CD1c-positive myeloid dendritic cell (primary cell): Measurements from ENCODE around the gene MAGEA3.
"Not testable (repeated sequence)": the region's sequence is repeated elsewhere in the genome, so short reads cannot be mapped to it uniquely, and the experiment has no call there.

Source experiments
- DNase-seq: peaks from one replicate; pipeline ENCODE4 v3.0.0-alpha.2; 2016; ENCODE audit errors: extremely low spot score

The MAGEA3 gene, protein sequence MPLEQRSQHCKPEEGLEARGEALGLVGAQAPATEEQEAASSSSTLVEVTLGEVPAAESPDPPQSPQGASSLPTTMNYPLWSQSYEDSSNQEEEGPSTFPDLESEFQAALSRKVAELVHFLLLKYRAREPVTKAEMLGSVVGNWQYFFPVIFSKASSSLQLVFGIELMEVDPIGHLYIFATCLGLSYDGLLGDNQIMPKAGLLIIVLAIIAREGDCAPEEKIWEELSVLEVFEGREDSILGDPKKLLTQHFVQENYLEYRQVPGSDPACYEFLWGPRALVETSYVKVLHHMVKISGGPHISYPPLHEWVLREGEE

DNA sequence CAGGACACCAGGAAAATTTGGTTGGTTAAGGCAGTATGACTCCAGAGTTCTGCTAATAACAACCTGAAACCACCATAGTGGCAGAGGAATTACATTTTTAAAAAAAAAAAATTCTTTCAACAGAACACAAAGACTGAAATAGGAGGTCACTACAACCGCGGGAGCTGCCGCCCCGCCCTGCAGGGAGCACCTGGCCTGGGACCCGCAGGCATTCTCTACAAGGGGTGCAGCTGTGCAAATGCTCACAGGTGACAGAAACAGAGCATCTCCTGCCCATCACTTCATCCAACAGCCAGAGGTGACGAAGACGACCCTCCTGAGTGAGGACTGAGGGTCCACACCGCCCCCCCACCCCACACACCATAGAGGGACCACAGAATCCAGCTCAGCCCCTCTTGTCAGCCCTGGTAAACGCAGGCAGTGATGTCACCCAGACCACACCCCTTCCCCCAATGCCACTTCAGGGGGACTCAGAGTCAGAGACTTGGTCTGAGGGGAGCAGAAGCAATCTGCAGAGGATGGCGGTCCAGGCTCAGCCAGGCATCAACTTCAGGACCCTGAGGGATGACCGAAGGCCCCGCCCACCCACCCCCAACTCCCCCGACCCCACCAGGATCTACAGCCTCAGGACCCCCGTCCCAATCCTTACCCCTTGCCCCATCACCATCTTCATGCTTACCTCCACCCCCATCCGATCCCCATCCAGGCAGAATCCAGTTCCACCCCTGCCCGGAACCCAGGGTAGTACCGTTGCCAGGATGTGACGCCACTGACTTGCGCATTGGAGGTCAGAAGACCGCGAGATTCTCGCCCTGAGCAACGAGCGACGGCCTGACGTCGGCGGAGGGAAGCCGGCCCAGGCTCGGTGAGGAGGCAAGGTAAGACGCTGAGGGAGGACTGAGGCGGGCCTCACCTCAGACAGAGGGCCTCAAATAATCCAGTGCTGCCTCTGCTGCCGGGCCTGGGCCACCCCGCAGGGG is at the start of gene MAGEA3:
MAGEA3 (plus strand) TSS at position 843 of the 980 bp plus-strand sequence. CDS start 2,039 bp downstream, outside the sequence.
- not testable (repeated sequence) for DNase-seq

DNA sequence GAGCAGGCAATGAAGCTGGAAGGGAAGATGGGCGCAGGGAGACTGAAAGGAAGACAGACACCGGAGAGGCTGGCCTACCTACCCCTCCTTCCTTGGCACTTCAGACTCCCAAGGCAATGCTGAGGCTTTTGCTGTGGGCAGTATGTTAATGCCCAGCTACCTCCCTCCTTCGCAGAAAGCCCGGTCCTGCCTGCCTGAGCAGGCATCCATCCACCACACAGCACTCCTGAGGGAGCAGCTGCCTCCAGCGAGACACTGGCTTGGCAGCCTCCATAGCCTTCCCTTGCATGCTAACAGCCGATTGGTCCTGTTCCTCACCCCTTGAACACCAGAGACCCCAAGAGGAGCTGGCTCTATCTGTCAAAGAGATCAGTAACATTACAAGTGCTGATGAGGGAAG is 46.5 kb upstream of the MAGEA3 start:
- no peak for DNase-seq

DNA sequence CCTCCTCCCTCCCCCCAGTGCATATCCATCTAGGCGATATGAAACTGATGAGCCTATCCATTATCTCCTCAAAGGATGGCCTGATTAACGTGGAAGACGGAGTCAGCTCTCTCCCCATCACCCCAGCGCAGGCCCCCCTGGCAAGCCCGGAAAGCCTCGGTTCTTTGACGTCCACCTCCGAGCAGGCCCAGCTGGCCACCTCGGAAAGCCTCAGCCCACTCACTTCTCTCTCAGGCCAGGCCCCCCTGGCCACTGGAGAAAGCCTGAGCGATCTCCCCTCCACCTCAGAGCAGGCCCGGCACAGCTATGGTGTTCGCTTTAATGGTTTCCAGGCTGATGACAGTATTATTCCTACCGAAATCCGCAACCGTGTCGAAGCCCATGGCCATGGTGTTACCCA is 46.1 kb upstream of the MAGEA3 start:
- no peak for DNase-seq

DNA sequence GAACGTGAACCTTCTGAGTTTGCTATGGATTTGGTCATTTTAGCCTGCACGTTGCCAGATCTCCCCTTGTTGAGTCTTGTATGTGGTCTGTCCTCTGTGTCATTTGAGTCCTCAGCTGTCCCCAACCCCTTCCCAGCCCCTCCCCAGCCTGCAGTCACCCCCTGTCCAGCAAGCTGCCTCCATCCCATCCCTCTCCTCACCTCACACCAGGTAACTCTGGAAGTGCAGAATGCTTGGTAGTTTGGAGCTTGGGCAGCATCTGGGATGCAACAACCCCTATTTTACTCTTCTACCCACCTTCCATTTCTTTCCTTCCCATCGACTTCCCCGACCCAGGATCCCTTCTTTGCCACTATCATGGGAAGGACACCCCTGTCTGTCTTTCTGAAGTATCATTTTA is 42.5 kb upstream of the MAGEA3 start:
- DNase-seq, result no peak

DNA sequence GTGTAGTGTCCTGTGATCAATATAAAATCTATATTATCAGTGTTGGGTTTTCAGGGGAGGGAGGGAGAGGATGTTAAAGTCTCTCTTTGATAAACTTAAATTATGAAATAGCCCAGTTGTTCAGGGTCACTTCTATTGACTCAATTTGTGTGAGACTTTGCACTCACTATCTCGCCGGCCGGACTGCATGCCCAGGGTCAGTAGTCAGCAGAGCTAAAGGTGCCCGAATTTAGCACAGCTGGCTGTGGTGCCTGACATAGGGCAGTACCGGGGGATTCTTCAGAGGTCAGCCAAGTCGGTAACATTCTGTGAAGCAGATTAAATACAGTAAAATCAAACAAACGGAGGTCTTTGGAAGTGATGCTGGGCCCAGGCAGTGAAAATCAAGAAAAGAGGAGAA is 41.7 kb upstream of the MAGEA3 start:
- no peak for DNase-seq

DNA sequence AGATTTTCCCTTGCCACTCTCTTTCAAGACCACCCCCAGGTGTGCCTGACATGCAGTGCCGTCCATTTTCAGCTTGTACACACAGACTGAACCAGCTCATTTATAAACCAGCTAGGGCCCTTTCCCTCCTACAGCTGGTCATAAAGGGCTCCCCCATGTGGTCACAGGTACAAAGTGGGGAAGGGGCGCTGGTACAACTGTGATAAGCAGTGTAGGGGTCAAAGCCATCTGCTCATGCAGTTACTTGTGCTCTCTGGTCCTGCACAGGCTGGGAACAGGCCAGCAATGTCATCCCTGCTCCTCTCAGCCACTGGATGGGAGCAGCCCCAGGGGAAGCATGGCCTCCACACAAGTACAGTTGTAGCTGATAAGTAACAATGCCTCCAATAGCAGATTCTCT is 40.3 kb upstream of the MAGEA3 start:
- no peak for DNase-seq

DNA sequence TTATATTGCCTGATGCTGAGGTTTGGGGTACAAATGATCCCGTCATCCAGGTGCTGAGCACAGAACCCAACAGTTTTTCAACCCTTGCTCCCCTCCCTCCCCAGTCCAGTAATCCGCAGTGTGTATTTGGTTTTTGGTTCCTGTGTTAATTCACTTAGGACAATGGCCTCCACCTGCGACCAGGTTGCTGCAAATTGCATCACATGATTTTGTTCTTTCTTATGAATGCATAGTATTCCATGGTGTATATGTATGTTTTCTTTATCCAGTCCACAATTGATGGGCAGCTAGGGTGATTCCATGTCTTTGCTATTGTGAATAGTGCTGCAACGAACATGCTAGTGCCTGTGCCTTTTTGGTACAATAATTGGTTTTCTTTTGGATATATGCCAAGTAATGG is 35.5 kb upstream of the MAGEA3 start:
- no peak for DNase-seq

DNA sequence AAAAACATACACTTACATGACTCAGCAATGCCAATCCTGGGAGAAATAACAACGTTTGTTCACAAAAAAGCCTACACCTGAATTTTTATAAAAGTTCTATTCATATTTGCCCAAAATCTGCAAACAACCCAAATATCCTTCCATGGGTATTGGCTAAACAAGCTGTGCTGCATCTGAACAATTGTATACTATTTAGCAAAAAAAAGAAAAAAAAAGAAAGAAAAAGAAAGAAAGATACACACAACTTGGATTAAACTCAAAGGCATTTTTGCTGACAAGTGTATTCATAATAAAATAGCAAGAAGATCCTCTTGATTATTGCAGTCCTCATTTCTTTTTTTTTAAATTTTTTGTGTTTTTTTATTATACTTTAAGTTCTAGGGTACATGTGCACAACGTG is 24.5 kb upstream of the MAGEA3 start:
- no peak for DNase-seq

DNA sequence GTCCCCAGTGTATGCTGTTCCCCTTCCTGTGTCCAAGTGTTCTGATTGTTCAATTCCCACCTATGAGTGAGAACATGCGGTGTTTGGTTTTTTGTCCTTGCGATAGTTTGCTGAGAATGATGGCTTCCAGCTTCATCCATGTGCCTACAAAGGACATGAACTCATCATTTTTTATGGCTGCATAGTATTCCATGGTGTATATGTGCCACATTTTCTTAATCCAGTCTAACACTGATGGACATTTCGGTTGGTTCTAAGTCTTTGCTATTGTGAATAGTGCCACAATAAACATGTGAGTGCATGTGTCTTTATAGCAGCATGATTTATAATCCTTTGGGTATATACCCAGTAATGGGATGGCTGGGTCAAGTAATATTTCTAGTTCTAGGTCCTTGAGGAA is 23.9 kb upstream of the MAGEA3 start:
- not testable (repeated sequence) for DNase-seq

DNA sequence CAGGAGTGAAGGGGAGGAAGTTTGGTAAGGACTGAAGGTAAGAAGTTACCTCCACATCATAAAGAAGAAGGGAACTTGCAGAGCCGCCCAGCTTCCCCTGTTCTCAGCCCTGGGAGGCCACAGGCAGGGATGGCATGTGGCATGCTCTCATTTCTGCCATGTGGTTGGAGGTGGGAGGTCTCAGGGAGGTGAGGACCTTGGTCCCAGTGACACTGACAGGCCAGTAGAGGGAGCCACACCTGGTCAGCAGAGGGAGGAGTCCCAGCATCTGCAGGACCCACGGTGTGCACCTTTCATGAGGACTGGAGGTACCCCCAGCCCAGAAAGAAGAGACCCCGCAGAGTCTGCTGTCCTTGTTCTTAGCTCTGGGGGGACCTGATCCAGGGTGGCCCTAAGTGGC is 17.6 kb upstream of the MAGEA3 start:
- not testable (repeated sequence) for DNase-seq

DNA sequence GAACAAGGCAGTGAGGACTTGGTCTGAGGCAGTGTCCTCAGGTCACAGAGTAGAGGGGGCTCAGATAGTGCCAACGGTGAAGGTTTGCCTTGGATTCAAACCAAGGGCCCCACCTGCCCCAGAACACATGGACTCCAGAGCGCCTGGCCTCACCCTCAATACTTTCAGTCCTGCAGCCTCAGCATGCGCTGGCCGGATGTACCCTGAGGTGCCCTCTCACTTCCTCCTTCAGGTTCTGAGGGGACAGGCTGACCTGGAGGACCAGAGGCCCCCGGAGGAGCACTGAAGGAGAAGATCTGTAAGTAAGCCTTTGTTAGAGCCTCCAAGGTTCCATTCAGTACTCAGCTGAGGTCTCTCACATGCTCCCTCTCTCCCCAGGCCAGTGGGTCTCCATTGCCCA is 1.8 kb downstream of the MAGEA3 start:
- DNase-seq, result not testable (repeated sequence)

DNA sequence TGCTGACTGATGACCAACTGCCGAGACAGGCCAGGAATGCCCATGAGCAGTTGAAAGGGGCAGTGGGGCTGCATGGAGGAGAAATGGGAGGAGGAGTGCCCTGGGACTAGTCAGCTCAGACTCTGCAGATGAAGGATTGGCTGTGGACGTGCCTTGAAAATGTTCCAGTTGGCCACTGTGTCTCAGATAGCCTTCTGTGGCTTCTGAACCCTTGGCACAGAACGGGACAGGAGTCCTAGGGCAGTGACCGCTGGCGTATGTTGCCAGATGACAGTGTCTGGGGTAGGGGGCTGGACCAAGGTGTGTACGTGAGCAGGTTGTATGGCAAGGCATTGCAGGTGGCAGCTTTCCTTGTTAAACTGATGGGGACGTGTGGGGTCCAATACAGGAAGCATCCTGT is 7.9 kb downstream of the MAGEA3 start:
- DNase-seq, result not testable (repeated sequence)

DNA sequence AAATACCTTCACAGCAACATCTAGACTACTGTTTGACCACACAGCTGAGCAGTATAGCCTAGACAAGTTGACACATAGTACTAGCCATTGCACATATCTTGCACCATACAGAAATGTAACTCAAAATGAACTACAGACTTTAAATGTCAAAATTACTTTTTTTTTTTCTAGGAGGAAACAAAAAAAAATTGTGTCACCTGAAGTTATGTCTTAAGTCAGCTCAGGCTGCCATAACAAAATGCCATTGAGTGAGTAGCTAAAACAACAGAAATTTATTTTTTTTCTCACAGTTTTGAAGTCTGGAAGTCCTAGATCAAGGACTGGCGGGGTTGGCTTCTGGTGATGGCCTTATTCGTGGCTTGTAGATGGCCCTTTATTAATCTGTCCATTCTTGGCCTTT is 10.6 kb downstream of the MAGEA3 start, which contains the start of gene CSAG2:
CSAG2 (minus strand) TSS at position 101 of the 400 bp plus-strand sequence. CDS start 161 bp downstream, outside the sequence.
- DNase-seq, result not testable (repeated sequence)

DNA sequence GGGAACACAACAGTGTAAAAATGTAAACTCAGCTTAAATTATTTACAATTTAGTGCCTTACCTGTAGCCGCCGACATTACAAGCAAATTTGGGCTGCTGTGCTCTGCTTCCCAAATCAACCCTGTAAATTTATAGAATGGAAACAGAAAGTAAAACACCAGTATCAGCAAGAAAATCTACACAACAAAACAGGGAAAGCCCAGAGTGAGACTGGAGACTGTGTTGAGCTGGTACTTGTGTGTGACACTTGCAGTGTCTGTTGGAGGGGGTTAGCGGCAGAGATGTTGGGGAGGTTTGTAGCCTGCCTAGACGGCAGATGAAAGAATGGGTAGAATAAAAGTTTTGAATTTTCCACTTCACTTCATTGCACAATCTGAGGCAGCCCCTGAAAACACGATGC is 14.6 kb downstream of the MAGEA3 start:
- not testable (repeated sequence) for DNase-seq

DNA sequence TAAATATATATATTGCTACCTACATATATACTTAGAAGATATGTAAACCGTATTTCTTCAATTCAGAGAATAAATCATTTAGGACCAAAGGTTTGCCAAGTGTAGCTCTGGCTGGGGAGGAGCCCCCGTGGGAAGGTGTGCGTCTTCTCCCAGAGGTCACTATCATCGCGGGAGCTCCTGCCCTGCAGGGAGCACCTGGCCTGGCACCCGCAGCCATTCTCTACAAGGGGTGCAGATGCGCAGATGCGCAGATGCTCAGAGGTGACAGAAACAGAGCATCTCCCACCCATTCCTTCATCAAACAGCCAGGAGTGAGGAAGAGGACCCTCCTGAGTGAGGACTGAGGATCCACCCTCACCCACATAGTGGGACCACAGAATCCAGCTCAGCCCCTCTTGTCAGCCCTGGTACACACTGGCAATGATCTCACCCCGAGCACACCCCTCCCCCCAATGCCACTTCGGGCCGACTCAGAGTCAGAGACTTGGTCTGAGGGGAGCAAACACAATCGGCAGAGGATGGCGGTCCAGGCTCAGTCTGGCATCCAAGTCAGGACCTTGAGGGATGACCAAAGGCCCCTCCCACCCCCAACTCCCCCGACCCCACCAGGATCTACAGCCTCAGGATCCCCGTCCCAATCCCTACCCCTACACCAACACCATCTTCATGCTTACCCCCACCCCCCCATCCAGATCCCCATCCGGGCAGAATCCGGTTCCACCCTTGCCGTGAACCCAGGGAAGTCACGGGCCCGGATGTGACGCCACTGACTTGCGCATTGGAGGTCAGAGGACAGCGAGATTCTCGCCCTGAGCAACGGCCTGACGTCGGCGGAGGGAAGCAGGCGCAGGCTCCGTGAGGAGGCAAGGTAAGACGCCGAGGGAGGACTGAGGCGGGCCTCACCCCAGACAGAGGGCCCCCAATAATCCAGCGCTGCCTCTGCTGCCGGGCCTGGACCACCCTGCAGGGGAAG is 15.5 kb downstream of the MAGEA3 start, which contains the start of gene MAGEA2B:
MAGEA2B (plus strand) TSS at position 814 of the 973 bp plus-strand sequence. CDS start 2,479 bp downstream, outside the sequence.
- not testable (repeated sequence) for DNase-seq

DNA sequence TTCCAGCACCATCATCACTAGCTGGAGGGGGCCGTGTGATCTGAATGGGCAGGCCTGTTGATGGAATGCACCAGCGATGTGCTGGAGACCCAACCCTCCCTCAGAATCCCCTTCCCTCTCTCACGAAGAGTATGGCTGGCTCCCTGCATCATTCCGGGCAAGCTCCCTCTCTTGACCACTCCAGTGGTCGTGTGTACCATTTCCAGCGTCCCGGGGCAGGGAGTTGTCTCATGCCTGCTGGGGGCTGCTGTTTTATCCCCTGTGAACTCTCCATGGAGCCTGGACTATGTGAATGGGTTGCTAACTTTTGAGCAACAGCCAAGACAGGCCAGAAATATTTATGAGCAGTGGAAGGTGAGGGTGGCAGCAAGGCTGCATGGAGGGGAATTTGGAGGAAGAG is 26.8 kb downstream of the MAGEA3 start:
- no peak for DNase-seq

DNA sequence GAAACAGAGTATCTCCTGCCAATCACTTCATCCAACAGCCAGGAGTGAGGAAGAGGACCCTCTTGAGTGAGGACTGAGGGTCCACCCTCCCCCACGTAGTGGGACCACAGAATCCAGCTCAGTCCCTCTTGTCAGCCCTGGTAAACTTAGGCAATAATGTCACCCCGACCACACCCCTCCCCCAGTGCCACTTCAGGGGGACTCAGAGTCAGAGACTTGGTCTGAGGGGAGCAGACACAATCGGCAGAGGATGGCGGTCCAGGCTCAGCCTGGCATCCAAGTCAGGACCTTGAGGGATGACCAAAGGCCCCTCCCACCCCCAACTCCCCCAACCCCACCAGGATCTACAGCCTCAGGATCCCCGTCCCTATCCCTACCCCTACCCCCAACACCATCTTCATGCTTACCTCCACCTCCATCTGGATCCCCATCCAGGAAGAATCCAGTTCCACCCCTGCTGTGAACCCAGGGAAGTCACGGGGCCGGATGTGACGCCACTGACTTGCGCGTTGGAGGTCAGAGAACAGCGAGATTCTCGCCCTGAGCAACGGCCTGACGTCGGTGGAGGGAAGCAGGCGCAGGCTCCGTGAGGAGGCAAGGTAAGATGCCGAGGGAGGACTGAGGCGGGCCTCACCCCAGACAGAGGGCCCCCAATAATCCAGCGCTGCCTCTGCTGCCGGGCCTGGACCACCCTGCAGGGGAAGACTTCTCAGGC is 34.8 kb downstream of the MAGEA3 start, which contains the start of the genes CSAG1 and MAGEA12:
CSAG1 (minus strand) TSS at position 461 of the 715 bp plus-strand sequence. CDS start 1,261 bp downstream, outside the sequence.
MAGEA12 (plus strand) TSS at position 497 of the 715 bp plus-strand sequence. CDS start 2,405 bp downstream, outside the sequence.
- no peak for DNase-seq

DNA sequence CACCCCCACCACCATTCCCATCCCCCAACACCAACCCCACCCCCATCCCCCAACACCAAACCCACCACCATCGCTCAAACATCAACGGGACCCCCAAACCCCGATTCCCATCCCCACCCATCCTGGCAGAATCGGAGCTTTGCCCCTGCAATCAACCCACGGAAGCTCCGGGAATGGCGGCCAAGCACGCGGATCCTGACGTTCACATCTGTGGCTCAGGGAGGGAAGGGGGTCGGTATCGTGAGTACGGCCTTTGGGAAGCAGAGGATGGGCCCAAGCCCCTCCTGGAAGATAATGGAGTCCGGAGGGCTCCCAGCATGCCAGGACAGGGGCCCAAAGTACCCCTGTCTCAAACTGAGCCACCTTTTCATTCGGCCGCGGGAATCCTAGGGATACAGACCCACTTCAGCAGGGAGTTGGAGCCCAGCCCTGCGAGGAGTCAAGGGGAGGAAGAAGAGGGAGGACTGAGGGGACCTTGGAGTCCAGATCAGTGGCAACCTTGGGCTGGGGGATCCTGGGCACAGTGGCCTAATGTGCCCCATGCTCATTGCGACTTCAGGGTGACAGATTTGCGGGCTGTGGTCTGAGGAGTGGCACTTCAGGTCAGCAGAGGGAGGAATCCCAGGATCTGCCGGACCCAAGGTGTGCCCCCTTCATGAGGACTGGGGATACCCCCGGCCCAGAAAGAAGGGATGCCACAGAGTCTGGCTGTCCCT is 35.7 kb downstream of the MAGEA3 start:
- not testable (repeated sequence) for DNase-seq

DNA sequence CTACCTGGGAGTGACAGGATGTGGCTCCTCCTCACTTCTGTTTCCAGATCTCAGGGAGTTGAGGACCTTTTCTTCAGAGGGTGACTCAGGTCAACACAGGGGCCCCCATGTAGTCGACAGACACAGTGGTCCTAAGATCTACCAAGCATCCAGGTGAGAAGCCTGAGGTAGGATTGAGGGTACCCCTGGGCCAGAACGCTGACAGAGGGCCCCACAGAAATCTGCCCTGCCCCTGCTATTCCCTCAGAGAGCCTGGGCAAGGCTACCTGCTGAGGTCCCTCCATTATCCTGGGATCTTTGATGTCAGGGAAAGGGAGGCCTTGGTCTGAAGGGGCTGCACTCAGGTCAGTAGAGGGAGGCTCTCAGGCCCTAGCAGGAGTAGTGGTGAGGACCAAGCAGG is 36.5 kb downstream of the MAGEA3 start:
- no peak for DNase-seq
